ENCODE results near the gene TAF6L. TPM values are rescaled to one million over a fixed set of nuclear protein-coding genes. Genes with fewer than 3 reads are reported as not detected.
A peak's percentile ranks its signal among the peaks of the same experiment; 100 is the strongest.

Gene TAF6L
- total RNA-seq, 2 experiments from 2014 or later = 23.5 to 25.0 TPM

GRCh38 chr11:62775646-62776045 lies 4.5 kb downstream of the TAF6L start:
- Mint-ChIP-seq H3K27ac (peak overlapping the region; percentile 6), H3K36me3 (peaks cover 11% of the 10 kb centered on the region), H3K9me3 (ENCODE audit: low read depth) (no peaks in the 10 kb centered on the region), H3K4me1 (peaks cover 34% of the 10 kb centered on the region), H3K27me3 (no peaks in the 10 kb centered on the region), H3K4me3 (no peak overlapping the region)
- DNase-seq = no peak
- CTCF ChIA-PET = interaction anchor here (1.8 to 20.9 kb wide), 3 partner anchors 8 to 14 kb away, joined by 7 to 242 read pairs (median 7); partner anchors contain the start of genes POLR2G and TMEM179B
- ATAC-seq = no peak

GRCh38 chr11:62777389-62777788 lies 6.2 kb downstream of the TAF6L start:
- CTCF ChIA-PET = interaction anchor here (1.8 to 20.9 kb wide), 3 partner anchors 10 to 16 kb away, joined by 7 to 242 read pairs (median 7); partner anchors contain the start of genes POLR2G and TMEM179B
- no peak for ATAC-seq
- peaks cover 25% of the 10 kb centered on the region for H3K4me1 Mint-ChIP-seq

GRCh38 chr11:62778441-62778840 lies 7.2 kb downstream of the TAF6L start:
- H3K27me3 Mint-ChIP-seq = no peaks in the 10 kb centered on the region
- CTCF ChIA-PET = interaction anchor here (1.2 kb wide), 1 partner anchor 9 kb away, joined by 3 read pairs; the partner anchor contains the start of gene TMEM179B

More at GRCh38 chr11:62777389-62777788, 6.2 kb downstream of the TAF6L start:
- H3K27me3 Mint-ChIP-seq = no peaks in the 10 kb centered on the region
- no peaks in the 10 kb centered on the region for H3K9me3 Mint-ChIP-seq (ENCODE audit: low read depth)
- no peak for DNase-seq
- peak overlapping the region; percentile 29 for H3K27ac Mint-ChIP-seq
- no peak overlapping the region for H3K4me3 Mint-ChIP-seq
- peaks cover 11% of the 10 kb centered on the region for H3K36me3 Mint-ChIP-seq

GRCh38 chr11:62782753-62783152 lies 11.6 kb downstream of the TAF6L start:
- ATAC-seq = no peak
- Mint-ChIP-seq H3K27me3 (no peaks in the 10 kb centered on the region), H3K9me3 (ENCODE audit: low read depth) (no peaks in the 10 kb centered on the region), H3K4me1 (peaks cover 15% of the 10 kb centered on the region), H3K4me3 (no peak overlapping the region), H3K36me3 (peaks cover 8% of the 10 kb centered on the region), H3K27ac (peak overlapping the region; percentile 12)
- CTCF ChIA-PET = interaction anchor here (8.5 kb wide), 1 partner anchor 15 kb away, joined by 242 read pairs; the partner anchor contains the start of genes POLR2G and TAF6L
- DNase-seq = no peak

More at GRCh38 chr11:62778441-62778840, 7.2 kb downstream of the TAF6L start:
- ATAC-seq (no peak), DNase-seq (no peak)
- Mint-ChIP-seq H3K9me3 (ENCODE audit: low read depth) (no peaks in the 10 kb centered on the region), H3K27ac (peak overlapping the region; percentile 16), H3K4me1 (peaks cover 25% of the 10 kb centered on the region), H3K4me3 (no peak overlapping the region), H3K36me3 (peaks cover 11% of the 10 kb centered on the region)

- peaks cover 41% of the 10 kb centered on the region for H3K4me1 Mint-ChIP-seq
- H3K27me3 Mint-ChIP-seq = no peaks in the 10 kb centered on the region
- CTCF ChIA-PET = interaction anchor here (0.6 to 8.5 kb wide), 52 partner anchors 8 to 1440 kb away, joined by 3 to 242 read pairs (median 6); partner anchors contain the start of genes B3GAT3, EML3, GANAB and GNG3
- DNase-seq = peak; percentile 92
- ATAC-seq = peak; percentile 73
- peak overlapping the region; percentile 81 for H3K4me3 Mint-ChIP-seq
- H3K36me3 Mint-ChIP-seq = peaks cover 25% of the 10 kb centered on the region
- no peaks in the 10 kb centered on the region for H3K9me3 Mint-ChIP-seq (ENCODE audit: low read depth)
- peak overlapping the region; percentile 89 for H3K27ac Mint-ChIP-seq
Observed at GRCh38 chr11:62786318-62787004, 15.3 kb downstream of the TAF6L start.

- CTCF ChIA-PET = interaction anchor here (0.6 to 8.5 kb wide), 50 partner anchors 7 to 1439 kb away, joined by 3 to 242 read pairs (median 8); partner anchors contain the start of genes B3GAT3, EML3, GANAB and GNG3
- Mint-ChIP-seq H3K27ac (peak within 1 kb of the TSS; percentile 97), H3K4me3 (peak within 1 kb of the TSS; percentile 95), H3K27me3 (no peaks in the 10 kb centered on the region), H3K4me1 (peaks cover 45% of the 10 kb centered on the region), H3K9me3 (ENCODE audit: low read depth) (no peaks in the 10 kb centered on the region), H3K36me3 (peaks cover 29% of the 10 kb centered on the region)
- DNase-seq (peak; percentile 99), ATAC-seq (peak; percentile 71)
Observed at GRCh38 chr11:62787005-62787759, 16.0 kb downstream of the TAF6L start, which contains the start of gene TMEM179B. TMEM179B (plus strand) TSS chr11:62787402; CDS start chr11:62787432, 30 bp downstream.

- ATAC-seq = no peak
- CTCF ChIA-PET = interaction anchor here (0.8 to 8.5 kb wide), 6 partner anchors 12 to 68 kb away, joined by 3 to 242 read pairs (median 9); partner anchors contain the start of genes NXF1, POLR2G, TAF6L and ZBTB3
- H3K36me3 Mint-ChIP-seq = peaks cover 35% of the 10 kb centered on the region
- H3K4me1 Mint-ChIP-seq = peaks cover 51% of the 10 kb centered on the region
- no peaks in the 10 kb centered on the region for H3K9me3 Mint-ChIP-seq (ENCODE audit: low read depth)
- H3K4me3 Mint-ChIP-seq = peak overlapping the region; percentile 95
- H3K27ac Mint-ChIP-seq = peak overlapping the region; percentile 97
- no peak for DNase-seq
- H3K27me3 Mint-ChIP-seq = no peaks in the 10 kb centered on the region
Observed at GRCh38 chr11:62788991-62789390, 17.8 kb downstream of the TAF6L start.

GRCh38 chr11:62789576-62789975 lies 18.4 kb downstream of the TAF6L start:
- ATAC-seq (no peak), DNase-seq (no peak)
- peaks cover 40% of the 10 kb centered on the region for H3K36me3 Mint-ChIP-seq
- CTCF ChIA-PET = interaction anchor here (0.6 to 8.5 kb wide), 7 partner anchors 11 to 72 kb away, joined by 3 to 242 read pairs (median 5); partner anchors contain the start of genes NXF1, POLR2G, TAF6L and ZBTB3
- no peaks in the 10 kb centered on the region for H3K9me3 Mint-ChIP-seq (ENCODE audit: low read depth)
- H3K27me3 Mint-ChIP-seq = no peaks in the 10 kb centered on the region
- H3K4me1 Mint-ChIP-seq = peaks cover 51% of the 10 kb centered on the region
- peak overlapping the region; percentile 97 for H3K27ac Mint-ChIP-seq
- H3K4me3 Mint-ChIP-seq = peak overlapping the region; percentile 95

GRCh38 chr11:62791501-62792201 lies 20.5 kb downstream of the TAF6L start, which contains the start of gene TMEM223:
TMEM223 (minus strand) TSS chr11:62792006; CDS start chr11:62791994, 12 bp downstream.
- CTCF ChIA-PET = interaction anchor here (1.1 to 8.5 kb wide), 4 partner anchors 9 to 90 kb away, joined by 3 to 242 read pairs (median 7); partner anchors contain the start of genes POLR2G, SLC3A2 and TAF6L
- H3K27me3 Mint-ChIP-seq = no peaks in the 10 kb centered on the region
- H3K9me3 Mint-ChIP-seq (ENCODE audit: low read depth) = no peaks in the 10 kb centered on the region
- H3K27ac Mint-ChIP-seq = peak within 1 kb of the TSS; percentile 81
- H3K4me3 Mint-ChIP-seq = peak within 1 kb of the TSS; percentile 90
- peak; percentile 94 for DNase-seq
- H3K36me3 Mint-ChIP-seq = peaks cover 55% of the 10 kb centered on the region
- H3K4me1 Mint-ChIP-seq = peaks cover 44% of the 10 kb centered on the region
- peak; percentile 81 for ATAC-seq

- Mint-ChIP-seq H3K27me3 (no peaks in the 10 kb centered on the region), H3K4me1 (peaks cover 44% of the 10 kb centered on the region), H3K4me3 (peak overlapping the region; percentile 90), H3K27ac (peak overlapping the region; percentile 81), H3K9me3 (ENCODE audit: low read depth) (no peaks in the 10 kb centered on the region), H3K36me3 (peaks cover 58% of the 10 kb centered on the region)
- ATAC-seq = peak; percentile 4
- CTCF ChIA-PET = interaction anchor here (1.1 kb wide), 1 partner anchor 69 kb away, joined by 3 read pairs; no protein-coding TSS in a partner anchor
- no peak for DNase-seq
Observed at GRCh38 chr11:62792202-62792575, 21.0 kb downstream of the TAF6L start.

GRCh38 chr11:62794201-62794775 lies 23.1 kb downstream of the TAF6L start:
- Mint-ChIP-seq H3K27me3 (no peaks in the 10 kb centered on the region), H3K36me3 (peaks cover 59% of the 10 kb centered on the region), H3K4me3 (no peak overlapping the region), H3K9me3 (ENCODE audit: low read depth) (no peaks in the 10 kb centered on the region), H3K27ac (no peak overlapping the region), H3K4me1 (peaks cover 27% of the 10 kb centered on the region)
- CTCF ChIA-PET = interaction anchor here (0.6 to 2.1 kb wide), 6 partner anchors 8 to 241 kb away, joined by 3 to 7 read pairs (median 3); partner anchors contain the start of gene NXF1
- ATAC-seq (no peak), DNase-seq (no peak)

- DNase-seq = no peak
- CTCF ChIA-PET = interaction anchor here (3.2 kb wide), 1 partner anchor 9 kb away, joined by 26 read pairs; the partner anchor contains the start of gene TMEM179B
- no peak for ATAC-seq
- H3K4me3 Mint-ChIP-seq = no peak overlapping the region
- H3K27ac Mint-ChIP-seq = no peak overlapping the region
- H3K27me3 Mint-ChIP-seq = no peaks in the 10 kb centered on the region
- peaks cover 57% of the 10 kb centered on the region for H3K36me3 Mint-ChIP-seq
- peaks cover 11% of the 10 kb centered on the region for H3K4me1 Mint-ChIP-seq
- H3K9me3 Mint-ChIP-seq (ENCODE audit: low read depth) = no peaks in the 10 kb centered on the region
Observed at GRCh38 chr11:62796281-62796680, 25.1 kb downstream of the TAF6L start.
